ENCODE results near the gene FASTK. TPM values are rescaled to one million over a fixed set of nuclear protein-coding genes. Genes with fewer than 3 reads are reported as not detected.

Gene FASTK
- total RNA-seq, 1 donor from 2014 or later: 38.9 TPM

DNA sequence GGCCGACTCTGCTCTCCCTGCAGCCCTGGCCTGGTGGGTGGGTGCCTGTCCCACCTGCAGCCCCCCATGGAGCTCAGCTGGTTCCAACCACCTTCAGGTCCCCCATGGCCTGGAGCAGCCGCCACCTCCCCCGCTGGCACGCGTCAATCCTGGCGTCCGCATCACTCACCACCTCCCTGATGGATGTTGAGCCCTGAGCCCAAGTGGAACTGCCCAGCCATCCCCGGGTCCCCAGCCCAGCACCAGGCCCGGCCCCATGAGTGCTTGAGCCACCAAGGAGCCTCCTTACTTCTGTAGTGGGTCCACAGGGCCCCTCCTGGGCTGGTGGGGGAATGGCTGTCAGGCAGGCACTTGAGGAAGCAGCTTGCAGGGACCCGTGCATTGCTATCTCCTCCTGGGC is 20.3 kb upstream of the FASTK start:
- DNase-seq (ENCODE audit: low read depth in 2 of 2): no peak

DNA sequence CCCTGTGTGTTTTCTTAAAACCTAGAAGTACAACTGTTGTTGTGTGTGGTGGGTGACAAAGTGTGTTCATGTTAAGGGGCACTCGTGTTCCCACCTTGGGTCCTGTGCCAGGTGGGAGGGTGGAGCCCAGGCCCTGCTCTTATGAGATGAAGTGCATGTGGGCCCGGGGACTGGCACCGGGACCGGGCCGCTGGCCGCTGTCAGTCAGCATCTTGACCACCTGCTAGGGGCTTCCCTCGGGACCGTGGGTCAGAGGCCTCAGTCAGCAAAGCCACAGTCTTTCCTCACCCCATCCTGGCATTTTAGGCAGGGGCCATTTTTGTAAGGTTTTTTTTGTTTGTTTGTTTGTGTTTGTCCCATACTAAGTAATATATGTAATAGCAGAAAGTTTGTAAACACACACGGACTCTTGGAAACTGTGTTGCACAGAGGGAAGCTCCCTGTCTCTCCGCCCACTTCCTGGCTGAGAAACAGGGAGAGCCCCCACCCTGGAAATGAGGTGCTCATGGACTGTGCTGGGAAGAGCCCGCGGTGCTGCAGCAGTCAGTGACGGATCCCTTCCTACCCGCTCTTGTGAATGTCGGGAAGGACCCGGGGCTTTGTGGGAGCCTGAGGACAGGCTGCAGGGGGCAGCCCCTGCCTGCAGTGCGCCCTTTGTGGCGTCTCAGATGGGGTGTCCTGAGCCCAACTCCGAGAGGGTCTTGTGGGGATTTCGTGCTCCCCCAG is 19.0 kb upstream of the FASTK start:
- peak in 1 of 2 donors; percentile 65 for DNase-seq (ENCODE audit: low read depth in 2 of 2)

GRCh38 chr7:151095828-151096475 is 15.3 kb upstream of the FASTK start:
- DNase-seq (ENCODE audit: low read depth in 2 of 2): peak in 1 of 2 donors; percentile 57

- DNase-seq (ENCODE audit: low read depth in 2 of 2): peak in 1 of 2 donors; percentile 38
These were observed 14.7 kb upstream of the FASTK start for GRCh38 chr7:151095123-151095797.

GRCh38 chr7:151094675-151095074 is 14.1 kb upstream of the FASTK start:
- DNase-seq (ENCODE audit: low read depth in 2 of 2): peak in 1 of 2 donors; percentile 29

DNA sequence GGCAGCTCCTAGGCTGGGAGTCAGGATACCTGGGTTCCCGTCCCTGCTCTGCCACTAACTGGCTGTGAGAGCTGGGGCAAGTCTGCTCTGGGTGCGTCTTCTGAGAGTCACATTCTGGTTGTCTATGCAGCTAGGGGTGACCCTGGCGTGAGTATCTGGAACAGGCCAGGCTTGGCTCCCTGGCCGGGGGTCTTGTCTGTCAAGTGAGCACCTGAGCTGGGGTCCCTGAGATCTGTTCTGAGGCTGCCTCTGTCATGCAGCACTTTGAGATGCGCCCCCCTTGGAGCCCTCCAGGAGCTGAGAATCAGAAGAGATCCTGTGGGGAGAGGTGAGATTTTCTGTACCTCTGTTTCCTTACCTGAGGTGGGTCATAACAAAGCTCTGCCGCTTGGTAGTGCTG is 13.1 kb upstream of the FASTK start:
- DNase-seq (ENCODE audit: low read depth in 2 of 2): no peak

GRCh38 chr7:151091988-151092387 is 11.4 kb upstream of the FASTK start:
- no peak for DNase-seq (ENCODE audit: low read depth in 2 of 2)

- DNase-seq (ENCODE audit: low read depth in 2 of 2): peak in 1 of 2 donors; percentile 42
These were observed 10.8 kb upstream of the FASTK start for GRCh38 chr7:151091431-151091830.

DNA sequence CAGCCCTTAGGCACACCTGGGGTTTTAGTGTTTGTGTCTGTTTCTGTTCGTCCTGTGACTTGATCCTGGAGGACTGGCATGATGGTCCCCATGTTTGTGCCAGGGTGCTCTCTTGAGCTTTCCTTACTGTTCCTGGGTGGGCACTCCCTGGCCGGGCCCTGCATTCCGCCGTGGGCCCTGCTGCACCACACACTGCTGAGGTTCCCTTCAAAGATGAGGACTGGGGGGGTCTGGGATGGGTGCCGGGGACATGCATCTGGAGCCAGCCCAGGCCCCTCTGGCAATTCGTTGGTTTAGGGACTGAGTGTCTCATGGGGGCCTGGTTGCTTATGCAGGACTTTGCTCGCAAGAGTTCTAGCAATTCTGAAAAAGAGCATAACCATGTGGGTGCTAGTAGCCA is 10.4 kb upstream of the FASTK start:
- no peak for DNase-seq (ENCODE audit: low read depth in 2 of 2)

DNA sequence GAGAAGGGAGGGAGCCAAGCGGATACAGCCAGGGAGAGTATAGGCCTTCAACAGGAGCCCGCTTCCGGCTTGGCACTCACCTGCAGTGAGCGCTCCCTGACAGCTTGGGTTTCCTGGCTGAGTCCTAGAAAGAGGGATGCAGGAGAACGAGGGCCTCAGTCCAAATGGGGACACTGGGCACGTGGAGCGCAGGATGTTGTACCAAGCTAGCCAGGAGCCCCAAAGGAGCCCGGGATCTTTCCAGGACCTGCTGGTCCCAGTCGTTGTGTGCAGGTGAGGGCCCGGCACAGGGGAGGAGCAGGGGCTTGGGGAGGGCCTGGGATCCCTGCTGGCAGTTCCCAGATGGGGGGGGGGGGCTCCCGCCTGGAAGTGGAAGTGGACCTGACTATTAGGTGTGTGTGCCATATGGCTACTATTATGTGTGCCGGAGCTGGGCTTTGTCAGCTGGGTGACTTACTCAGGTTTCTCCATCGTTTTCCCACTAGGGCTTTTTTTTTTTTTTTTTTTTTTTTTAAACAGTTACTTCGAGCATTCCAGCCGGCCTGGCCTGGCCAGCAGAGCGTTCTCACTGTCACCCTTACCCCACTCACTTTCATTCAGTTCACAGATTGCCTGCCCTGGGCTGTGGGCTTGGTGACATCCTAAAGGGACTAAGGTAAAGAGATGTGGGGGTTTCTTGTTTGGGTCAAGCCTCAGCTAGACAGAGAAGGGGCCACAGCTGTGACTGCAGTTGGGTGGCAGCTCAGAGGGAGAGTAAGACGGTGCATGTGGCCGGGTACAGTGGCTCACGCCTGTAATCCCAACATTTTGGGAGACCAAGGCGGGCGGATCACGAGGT is 9.5 kb upstream of the FASTK start:
- peak; percentile 35 to 60 for DNase-seq (ENCODE audit: low read depth in 2 of 2)

DNA sequence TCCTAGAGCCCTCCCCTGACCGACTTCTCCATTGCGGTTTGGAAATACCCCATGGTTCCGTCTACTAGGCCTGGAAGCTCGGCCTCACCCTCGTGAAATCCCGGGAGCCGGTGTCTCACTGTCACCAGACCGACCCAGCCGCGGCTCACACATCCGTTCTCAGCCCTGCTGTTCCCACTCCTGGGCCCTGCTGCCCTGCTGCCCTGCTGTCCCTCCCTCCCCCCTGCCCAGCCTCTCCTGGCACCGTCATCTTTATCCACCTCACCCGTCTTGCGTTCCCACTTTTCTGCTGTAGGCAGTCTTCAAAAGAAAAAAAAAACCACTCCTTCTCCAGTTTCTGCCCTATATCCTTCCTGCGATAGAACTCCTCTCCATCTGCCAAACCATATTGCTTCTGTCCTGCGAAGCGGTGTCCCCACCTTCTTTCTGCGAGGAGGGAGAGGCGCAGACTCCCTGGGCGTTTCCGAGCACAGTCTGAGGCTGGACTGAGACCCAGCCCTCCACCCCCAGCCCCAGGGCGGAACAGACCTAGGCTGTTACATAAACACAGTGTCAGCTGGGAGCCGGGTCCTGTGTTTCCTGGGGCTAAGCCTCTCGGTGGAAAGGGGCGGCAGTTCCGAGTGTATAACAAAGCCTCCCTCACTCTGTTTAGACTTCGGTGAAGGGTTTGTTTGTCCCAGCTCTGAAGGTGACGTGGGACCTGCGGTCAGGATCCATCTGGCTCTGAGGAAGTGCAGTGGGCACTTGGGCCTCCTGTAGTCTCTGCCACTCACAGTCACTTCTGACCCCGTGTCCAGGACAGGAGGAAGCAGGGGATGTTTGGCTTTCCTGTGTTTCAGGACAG is 8.5 kb upstream of the FASTK start:
- peak; percentile 92 to 94 for DNase-seq (ENCODE audit: low read depth in 2 of 2)

DNA sequence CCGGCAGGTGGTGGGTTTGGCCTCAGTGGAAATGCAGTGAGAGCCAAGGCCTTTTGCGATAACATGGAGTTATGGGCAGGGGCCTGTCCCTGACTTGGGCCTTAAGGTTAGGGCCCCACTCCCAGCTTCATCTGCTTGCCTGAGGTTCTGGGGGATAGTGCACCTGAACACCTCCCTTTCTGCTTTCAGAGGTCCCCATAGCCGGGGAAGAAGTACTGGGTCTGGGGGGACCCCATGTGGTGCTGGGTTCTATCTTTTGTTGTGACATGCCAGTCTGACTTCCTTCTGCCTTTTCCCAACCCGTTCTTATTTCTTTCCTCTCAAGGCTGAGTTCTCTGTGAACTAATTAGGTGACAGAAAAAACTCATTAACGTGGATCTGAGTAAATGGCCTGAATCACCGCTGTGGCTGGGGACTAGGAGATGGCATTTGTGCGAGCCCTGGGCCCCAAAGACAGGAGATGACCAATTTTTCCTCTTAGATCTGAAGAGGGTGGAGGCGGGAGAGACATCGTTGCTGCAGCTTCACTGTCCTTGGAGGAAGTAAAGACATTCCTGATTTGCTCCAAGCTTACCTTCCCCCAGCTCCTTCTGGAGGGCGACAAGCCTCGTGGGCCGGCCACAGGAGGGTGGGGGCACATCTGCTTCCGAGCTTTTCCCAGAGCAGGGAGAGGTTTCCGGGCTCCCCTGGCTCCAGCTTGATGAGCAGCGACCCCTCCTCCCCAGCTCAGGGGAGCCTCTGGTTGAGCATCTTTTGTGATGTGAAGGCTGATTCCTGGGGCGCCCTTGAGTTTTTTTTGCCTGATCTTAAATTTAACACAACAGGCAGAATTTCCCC is 7.6 kb upstream of the FASTK start:
- DNase-seq (ENCODE audit: low read depth in 2 of 2): peak; percentile 42 to 56

- peak; percentile 63 to 67 for DNase-seq (ENCODE audit: low read depth in 2 of 2)
These were observed 6.8 kb upstream of the FASTK start for GRCh38 chr7:151087245-151088018.

- DNase-seq (ENCODE audit: low read depth in 2 of 2): peak; percentile 50 to 53
These were observed 6.2 kb upstream of the FASTK start for GRCh38 chr7:151086802-151087244.

- DNase-seq (ENCODE audit: low read depth in 2 of 2): peak; percentile 80 to 91
These were observed 5.3 kb upstream of the FASTK start, which contains the start of gene AGAP3 for GRCh38 chr7:151085691-151086620. Gene AGAP3, plus strand, starts transcription at chr7:151086475. Its CDS starts 267 bp downstream, at chr7:151086742.

DNA sequence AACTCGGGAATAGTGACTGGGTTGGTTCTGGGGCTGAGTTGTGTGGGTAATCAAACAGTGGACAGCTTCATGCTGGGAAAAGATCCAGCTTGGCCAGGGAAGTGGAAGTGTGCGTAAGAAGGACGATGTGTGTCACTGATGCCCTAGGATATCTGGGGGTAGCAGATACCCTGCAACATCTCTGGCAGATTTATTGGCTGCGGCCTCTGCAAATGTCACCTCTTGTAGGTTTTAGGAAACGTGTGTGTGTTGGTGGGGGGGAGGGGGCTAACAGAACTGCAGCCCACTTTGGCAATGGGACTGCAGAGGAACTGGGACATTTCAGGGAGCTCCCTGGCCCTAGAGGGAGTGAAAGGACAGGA is 4.7 kb upstream of the FASTK start:
- peak; percentile 41 to 90 for DNase-seq (ENCODE audit: low read depth in 2 of 2)

DNA sequence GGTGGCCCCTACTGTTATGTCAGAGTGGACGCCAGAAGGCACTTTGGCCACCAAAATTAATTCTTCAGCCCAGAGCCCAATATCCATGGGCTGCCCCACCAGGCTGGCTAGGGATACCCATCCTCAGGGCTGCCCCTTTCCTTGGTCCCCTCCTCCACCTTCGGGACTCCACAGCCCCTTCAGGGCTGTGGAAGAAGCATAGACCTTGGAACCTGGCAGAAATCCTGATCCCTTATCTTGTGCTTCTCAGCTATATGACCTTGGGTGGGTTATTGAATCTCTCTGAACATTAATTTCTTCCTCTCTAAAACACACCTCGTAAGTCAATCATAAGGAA is 3.2 kb upstream of the FASTK start:
- no peak for DNase-seq (ENCODE audit: low read depth in 2 of 2)

Measured in lung microvascular endothelial cell (primary cell).